Karpas-422 (cell line): ENCODE data around the gene RAI14. TPM values are rescaled to one million over a fixed set of nuclear protein-coding genes. Genes with fewer than 3 reads are reported as not detected.

Experiments used
- DNase-seq: peaks from one replicate; pipeline ENCODE4 v3.0.0-alpha.2; 2015
- H2AFZ ChIP-seq: fragments of 200-600 bp; sonication (generic); 2 replicates; pipeline ENCODE4 v1.6.1; 2014; ENCODE audit warnings: antibody characterized with exemption, low read length, mixed read lengths
- H3K27ac ChIP-seq: fragments of 200-600 bp; sonication (generic); 2 replicates; pipeline ENCODE4 v1.5.1; 2014; ENCODE audit warnings: mild to moderate bottlenecking, low read length, moderate library complexity
- H3K27me3 ChIP-seq: fragments of 200-600 bp; sonication (generic); 2 replicates; pipeline ENCODE4 v1.6.1; 2014; ENCODE audit warnings: low read length, mixed read lengths
- H3K36me3 ChIP-seq: fragments of 200-600 bp; sonication (generic); 2 replicates; pipeline ENCODE4 v1.6.1; 2014; ENCODE audit warnings: low read length, mixed read lengths; ENCODE audit not compliant: insufficient read depth
- H3K4me1 ChIP-seq: fragments of 200-600 bp; sonication (generic); 2 replicates; pipeline ENCODE4 v1.6.1; 2014; ENCODE audit warnings: mild to moderate bottlenecking, low read length, mixed read lengths
- H3K4me2 ChIP-seq: fragments of 200-600 bp; sonication (generic); 2 replicates; pipeline ENCODE4 v1.6.1; 2014; ENCODE audit warnings: low read length, low read depth, mild to moderate bottlenecking; ENCODE audit not compliant: poor library complexity, severe bottlenecking
- H3K4me3 ChIP-seq: fragments of 200-600 bp; sonication (generic); 2 replicates; pipeline ENCODE4 v1.5.1; 2014; ENCODE audit warnings: mild to moderate bottlenecking, antibody characterized with exemption, low read length, mixed read lengths
- H3K79me2 ChIP-seq: fragments of 200-600 bp; sonication (generic); 2 replicates; pipeline ENCODE4 v1.6.1; 2014; ENCODE audit warnings: mild to moderate bottlenecking, low read length, mixed read lengths
- H3K9ac ChIP-seq: fragments of 200-600 bp; sonication (generic); 2 replicates; pipeline ENCODE4 v1.6.0; 2014; ENCODE audit warnings: low read length
- H3K9me2 ChIP-seq: fragments of 200-600 bp; sonication (generic), shearing (Covaris generic); replicated peaks from 2 replicates; pipeline ENCODE4 v1.6.0; 2014; ENCODE audit warnings: mild to moderate bottlenecking, low read length, moderate library complexity; ENCODE audit not compliant: insufficient read depth
- H3K9me3 ChIP-seq: fragments of 300-700, 200-600 bp; sonication (generic); 2 replicates; pipeline ENCODE4 v1.6.1; 2014; ENCODE audit warnings: low read length, mixed read lengths
- H4K20me1 ChIP-seq: fragments of 200-600 bp; sonication (generic); 2 replicates; pipeline ENCODE4 v1.6.1; 2014; ENCODE audit warnings: mild to moderate bottlenecking, antibody characterized with exemption, low read length, low read depth; ENCODE audit not compliant: insufficient read depth
- total RNA-seq: library from RNA; depleted of rRNA; stranded (reverse); fragments of >200 nt; shearing (Covaris generic); gene quantifications from 2 replicates; pipeline ENCODE4 v1.2.3, GENCODE V29; 2014; ENCODE audit warnings: low replicate concordance; rRNA removed

Gene RAI14
- total RNA-seq, result not detected in 2 replicates

DNA sequence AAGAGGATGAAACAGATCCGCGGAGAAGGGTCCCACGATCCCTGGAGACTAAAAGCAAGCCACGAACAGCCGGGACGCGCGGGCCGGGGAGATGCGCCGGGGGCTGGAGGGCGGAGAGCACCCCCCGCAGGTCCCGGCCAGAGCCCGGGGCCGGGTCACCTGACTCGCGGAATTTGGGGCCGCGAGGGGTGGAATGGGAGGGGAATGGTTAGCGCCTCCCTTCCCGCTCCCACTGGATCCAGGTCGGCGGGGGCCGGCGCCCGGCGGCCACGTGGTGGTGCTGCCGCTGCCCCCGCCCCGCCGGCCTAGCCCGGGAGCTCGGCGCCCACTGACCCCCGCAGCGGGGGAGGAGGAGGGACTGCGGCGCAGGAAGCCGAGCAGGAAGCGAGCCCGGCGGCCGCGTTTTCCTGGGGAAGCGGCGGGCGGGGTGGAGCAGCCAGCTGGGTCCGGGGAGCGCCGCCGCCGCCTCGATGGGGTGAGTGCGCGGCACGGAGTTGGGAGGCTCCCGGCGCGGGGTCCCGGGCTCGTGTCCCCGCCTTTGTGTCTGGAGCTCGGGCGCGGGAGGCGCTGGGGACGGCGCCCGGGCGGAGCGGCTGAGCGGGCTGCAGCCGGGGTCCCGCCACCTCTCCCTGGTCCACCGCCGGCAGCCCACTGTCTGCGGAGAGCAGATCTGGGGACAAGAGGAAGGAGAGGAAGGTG, at the start of gene RAI14:
RAI14 (plus strand) TSS at position 328 of the 699 bp plus-strand sequence. CDS start 30,592 bp downstream, outside the sequence.
- DNase-seq, result no peak
- Histone ChIP-seq H3K4me2 (no peak within 1 kb of the TSS), H3K9me3 (no peaks in the 10 kb centered on the region), H3K79me2 (no peaks in the 10 kb centered on the region), H3K9ac (no peak within 1 kb of the TSS), H2AFZ (no peak within 1 kb of the TSS), H4K20me1 (no peaks in the 10 kb centered on the region), H3K9me2 (no peaks in the 10 kb centered on the region), H3K4me1 (no peaks in the 10 kb centered on the region), H3K27ac (no peak within 1 kb of the TSS), H3K4me3 (no peak within 1 kb of the TSS), H3K27me3 (no peaks in the 10 kb centered on the region), H3K36me3 (no peaks in the 10 kb centered on the region)

DNA sequence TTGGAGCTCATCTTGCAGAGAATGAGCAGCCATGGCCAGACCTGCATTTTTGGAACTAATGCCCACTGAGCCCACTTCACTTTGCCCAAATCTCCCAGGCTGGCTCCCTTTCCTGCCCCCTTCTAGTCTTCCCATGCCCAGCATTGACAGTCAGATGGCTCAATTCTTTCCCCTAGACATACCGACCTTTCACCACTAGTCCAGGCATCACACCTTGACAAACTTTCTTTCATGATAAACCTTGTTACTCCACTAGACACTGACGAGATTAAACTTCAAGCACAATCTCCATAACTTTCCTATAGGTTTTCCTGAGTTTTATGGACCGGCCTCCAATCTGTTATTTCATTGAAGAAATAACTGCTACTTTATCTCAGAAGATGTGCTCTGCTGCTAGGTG, 47.8 kb upstream of the RAI14 start:
- H3K9me2 ChIP-seq, result no peaks in the 10 kb centered on the region
- no peaks in the 10 kb centered on the region for H4K20me1 ChIP-seq
- no peak overlapping the region for H3K9ac ChIP-seq
- H3K4me3 ChIP-seq, result no peak overlapping the region
- H3K4me2 ChIP-seq, result no peak overlapping the region
- DNase-seq, result no peak
- no peak overlapping the region for H3K27ac ChIP-seq
- H3K79me2 ChIP-seq, result no peaks in the 10 kb centered on the region
- H3K36me3 ChIP-seq, result no peaks in the 10 kb centered on the region
- H3K9me3 ChIP-seq, result no peaks in the 10 kb centered on the region
- H3K27me3 ChIP-seq, result no peaks in the 10 kb centered on the region
- no peaks in the 10 kb centered on the region for H3K4me1 ChIP-seq
- no peak overlapping the region for H2AFZ ChIP-seq

DNA sequence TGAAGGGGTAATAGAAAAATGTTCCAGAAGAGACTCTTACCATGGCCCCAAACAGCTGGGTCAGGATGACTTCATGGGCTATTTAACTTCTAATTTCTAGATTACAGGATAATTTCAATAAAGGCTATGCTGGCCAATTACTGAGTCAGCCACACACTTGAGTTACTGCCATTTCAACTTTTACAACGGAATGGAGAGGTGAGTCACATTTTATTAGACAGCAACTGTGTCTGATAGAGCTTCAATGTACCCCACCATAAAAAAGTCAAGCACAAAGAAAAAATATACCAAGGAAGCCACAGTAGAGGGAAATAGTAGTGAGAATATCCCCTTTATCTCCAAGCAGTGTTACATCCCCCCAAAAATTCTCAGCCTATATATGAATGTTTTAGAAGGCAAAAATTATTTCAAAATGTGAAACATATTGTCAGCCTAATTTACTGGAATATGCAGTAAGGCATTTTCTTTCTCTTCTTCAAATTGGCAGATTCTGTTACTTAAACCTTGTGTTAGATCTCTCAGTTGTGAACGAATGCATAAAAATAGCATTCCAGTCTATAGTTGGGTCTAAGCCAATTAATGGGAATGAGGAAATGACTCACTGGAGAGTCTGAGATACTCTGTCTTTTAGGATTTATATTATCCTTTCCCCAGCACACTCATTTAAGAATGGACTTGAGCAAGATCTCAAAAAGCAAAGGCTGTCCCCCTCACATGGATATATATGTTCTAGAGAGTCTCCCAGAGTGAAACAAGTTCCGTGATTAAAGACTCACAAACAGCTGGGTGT, 47.1 kb upstream of the RAI14 start:
- no peaks in the 10 kb centered on the region for H3K9me3 ChIP-seq
- no peak overlapping the region for H2AFZ ChIP-seq
- no peaks in the 10 kb centered on the region for H3K9me2 ChIP-seq
- no peaks in the 10 kb centered on the region for H3K36me3 ChIP-seq
- H3K4me1 ChIP-seq, result no peaks in the 10 kb centered on the region
- no peaks in the 10 kb centered on the region for H3K79me2 ChIP-seq
- H3K4me3 ChIP-seq, result no peak overlapping the region
- DNase-seq, result no peak
- no peaks in the 10 kb centered on the region for H4K20me1 ChIP-seq
- no peak overlapping the region for H3K9ac ChIP-seq
- H3K27me3 ChIP-seq, result no peaks in the 10 kb centered on the region
- no peak overlapping the region for H3K27ac ChIP-seq
- H3K4me2 ChIP-seq, result no peak overlapping the region

DNA sequence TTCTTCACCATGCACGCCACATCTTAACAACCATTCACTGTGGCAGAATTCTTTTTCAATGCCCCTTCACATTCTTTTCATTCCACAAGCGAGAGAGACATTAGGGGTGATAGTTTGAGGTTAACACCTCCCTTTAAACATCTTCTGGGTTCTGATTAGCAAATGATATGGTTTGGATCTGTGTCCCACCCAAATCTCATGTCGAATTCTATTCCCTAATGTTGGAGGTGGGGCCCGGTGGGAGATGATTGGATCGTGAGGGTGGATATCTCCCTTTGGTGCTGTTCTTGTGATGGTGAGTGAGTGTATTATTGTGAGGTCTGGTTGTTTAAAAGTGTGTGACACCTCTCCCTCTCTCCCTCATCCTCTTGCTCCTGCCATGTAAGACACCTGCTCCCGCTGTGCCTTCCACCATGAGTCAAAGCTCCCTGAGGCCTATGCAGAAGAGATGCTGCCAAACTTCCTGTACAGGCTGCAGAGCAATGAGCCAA, 46.1 kb upstream of the RAI14 start:
- Histone ChIP-seq H3K9ac (no peak overlapping the region), H3K4me2 (no peak overlapping the region), H2AFZ (no peak overlapping the region), H3K79me2 (no peaks in the 10 kb centered on the region), H3K27me3 (no peaks in the 10 kb centered on the region), H4K20me1 (no peaks in the 10 kb centered on the region), H3K9me3 (no peaks in the 10 kb centered on the region), H3K36me3 (no peaks in the 10 kb centered on the region), H3K9me2 (no peaks in the 10 kb centered on the region), H3K4me1 (no peaks in the 10 kb centered on the region), H3K27ac (no peak overlapping the region), H3K4me3 (no peak overlapping the region)
- no peak for DNase-seq

DNA sequence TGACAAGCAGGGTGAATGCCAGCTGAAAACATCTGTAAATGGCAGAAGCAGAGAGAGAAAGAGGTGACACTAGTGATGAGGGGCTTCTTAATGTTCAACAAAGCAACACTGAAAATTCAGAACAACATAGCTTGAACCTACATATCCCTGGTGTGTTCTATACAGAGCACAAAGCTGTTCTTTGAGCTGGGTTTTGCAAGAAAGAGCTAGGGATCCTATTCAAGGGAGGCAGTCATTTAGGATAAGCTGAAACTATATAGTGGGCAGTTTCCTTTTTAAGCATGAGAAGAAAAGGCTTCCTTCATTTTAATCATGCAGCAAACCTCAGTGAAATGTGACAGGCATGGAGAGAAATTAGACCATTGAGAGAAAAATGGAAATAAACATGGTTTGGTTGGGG, 45.6 kb upstream of the RAI14 start:
- H3K4me3 ChIP-seq, result no peak overlapping the region

DNA sequence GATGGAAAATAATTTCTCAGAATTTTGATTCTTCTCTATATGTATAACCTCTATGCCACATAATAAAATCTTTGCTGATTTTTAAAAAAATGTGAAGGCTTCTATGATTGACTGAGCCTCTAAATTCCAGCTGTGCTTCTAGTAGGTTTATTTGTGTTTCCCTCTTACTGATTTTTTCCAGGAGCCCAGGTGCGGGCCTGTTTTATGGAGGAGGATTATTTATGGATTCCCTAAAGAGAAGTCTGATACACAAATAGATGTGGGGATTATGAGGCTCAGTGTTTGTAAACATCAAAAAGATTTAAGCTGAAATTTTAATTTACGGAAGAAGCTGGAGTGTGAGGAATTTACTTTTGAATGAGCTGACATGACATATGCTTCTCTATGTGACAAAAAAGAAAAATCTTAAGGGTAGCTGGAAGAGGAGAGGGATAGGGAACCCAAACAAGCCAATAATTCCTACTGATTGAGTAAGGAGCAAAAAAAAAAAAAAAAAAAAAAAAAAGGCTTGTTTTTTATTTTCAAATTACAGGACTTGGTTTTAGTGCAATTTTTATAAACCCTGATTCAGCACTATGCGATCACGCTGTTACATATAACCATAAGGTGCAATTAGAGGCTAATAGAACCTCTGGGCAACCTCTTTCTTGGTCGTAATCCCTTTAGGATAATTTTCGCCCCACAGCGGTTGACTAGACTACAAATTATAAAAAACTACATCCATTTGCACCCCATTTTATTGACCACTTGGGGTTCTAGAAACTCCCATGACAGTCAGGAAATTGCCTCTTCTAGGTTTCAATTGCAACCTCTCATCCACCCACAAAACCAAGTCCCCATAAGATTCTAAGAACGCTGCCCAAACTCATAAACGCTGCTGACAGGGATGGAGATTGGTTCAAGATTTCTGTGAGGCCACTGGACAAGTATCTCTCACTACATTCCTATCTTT, 44.4 kb upstream of the RAI14 start:
- no peak for DNase-seq
- no peak overlapping the region for H2AFZ ChIP-seq
- no peaks in the 10 kb centered on the region for H3K79me2 ChIP-seq
- H4K20me1 ChIP-seq, result no peaks in the 10 kb centered on the region
- H3K27me3 ChIP-seq, result no peaks in the 10 kb centered on the region
- no peaks in the 10 kb centered on the region for H3K36me3 ChIP-seq
- no peaks in the 10 kb centered on the region for H3K9me3 ChIP-seq
- H3K27ac ChIP-seq, result no peak overlapping the region
- H3K4me2 ChIP-seq, result no peak overlapping the region
- no peaks in the 10 kb centered on the region for H3K9me2 ChIP-seq
- no peak overlapping the region for H3K9ac ChIP-seq
- no peak overlapping the region for H3K4me3 ChIP-seq
- H3K4me1 ChIP-seq, result no peaks in the 10 kb centered on the region

More for the DNA sequence above, 45.6 kb upstream of the RAI14 start:
- H4K20me1 ChIP-seq, result no peaks in the 10 kb centered on the region
- H3K9me2 ChIP-seq, result no peaks in the 10 kb centered on the region
- H3K4me2 ChIP-seq, result no peak overlapping the region
- H2AFZ ChIP-seq, result no peak overlapping the region
- no peaks in the 10 kb centered on the region for H3K79me2 ChIP-seq
- no peak overlapping the region for H3K27ac ChIP-seq
- H3K27me3 ChIP-seq, result no peaks in the 10 kb centered on the region
- no peak for DNase-seq
- no peaks in the 10 kb centered on the region for H3K36me3 ChIP-seq
- no peak overlapping the region for H3K9ac ChIP-seq
- H3K4me1 ChIP-seq, result no peaks in the 10 kb centered on the region
- no peaks in the 10 kb centered on the region for H3K9me3 ChIP-seq

DNA sequence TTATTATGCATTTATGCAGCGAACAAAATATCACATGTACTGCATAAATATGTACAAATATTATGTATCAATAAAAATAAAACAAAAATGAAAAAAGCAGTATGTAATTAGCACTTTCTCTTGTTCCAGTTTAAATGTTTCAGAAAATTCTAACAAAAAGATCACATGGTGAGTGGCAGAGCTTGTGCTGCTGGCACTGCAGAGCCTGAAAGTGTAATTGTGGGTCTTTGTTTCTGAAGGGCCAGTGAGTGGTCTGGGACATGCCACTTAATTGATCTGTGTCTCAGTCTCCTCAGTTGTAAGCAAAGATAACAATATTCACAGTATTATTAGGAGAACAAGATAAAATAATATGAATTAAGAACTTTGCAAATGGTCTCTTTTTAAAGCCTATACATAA, 39.5 kb upstream of the RAI14 start:
- Histone ChIP-seq H3K27ac (no peak overlapping the region), H2AFZ (no peak overlapping the region), H3K79me2 (no peaks in the 10 kb centered on the region), H3K4me2 (no peak overlapping the region), H3K9ac (no peak overlapping the region), H3K36me3 (no peaks in the 10 kb centered on the region), H3K27me3 (no peaks in the 10 kb centered on the region), H3K4me1 (no peaks in the 10 kb centered on the region), H3K9me2 (no peaks in the 10 kb centered on the region), H3K4me3 (no peak overlapping the region), H4K20me1 (no peaks in the 10 kb centered on the region), H3K9me3 (no peaks in the 10 kb centered on the region)
- no peak for DNase-seq
